ENCODE data around the gene HNRNPH3. TPM values are rescaled to one million over a fixed set of nuclear protein-coding genes. Genes with fewer than 3 reads are reported as not detected.

HNRNPH3 gene
- total RNA-seq (2022; extraction: Qiagen RNA extraction): 166 to 288 TPM (median 182 TPM) in 5 replicates

GRCh38 chr10:68331455-68332258 lies at the start of gene HNRNPH3:
Gene HNRNPH3, plus strand, starts transcription at chr10:68332064. Its CDS starts 5,158 bp downstream, at chr10:68337222.

GRCh38 chr10:68332259-68333057 lies 594 bp downstream of the HNRNPH3 start, which contains the start of gene PBLD:
Gene PBLD, minus strand, starts transcription at chr10:68332928. Its CDS starts 26,084 bp downstream, at chr10:68306844.

Other genes starting within 250 kb of the HNRNPH3 start
- 2.2 to 2.9 TPM (median 2.6 TPM) in 5 replicates for gene MYPN, start 222.6 kb upstream of the HNRNPH3 start, total RNA-seq (2022; extraction: Qiagen RNA extraction)
- gene ATOH7, start 100.0 kb upstream of the HNRNPH3 start, total RNA-seq (2022; extraction: Qiagen RNA extraction): 0.10 to 0.27 TPM (median 0.22 TPM) in 5 replicates
- 2.6 to 4.0 TPM (median 3.3 TPM) in 5 replicates for gene PBLD, start 864 bp downstream of the HNRNPH3 start, total RNA-seq (2022; extraction: Qiagen RNA extraction)
- gene RUFY2, start 75.2 kb downstream of the HNRNPH3 start, total RNA-seq (2022; extraction: Qiagen RNA extraction): 7.1 to 10.0 TPM (median 8.7 TPM) in 5 replicates
- gene DNA2, start 139.9 kb downstream of the HNRNPH3 start, total RNA-seq (2022; extraction: Qiagen RNA extraction): 7.7 to 12.0 TPM (median 9.7 TPM) in 5 replicates
- 16.2 to 19.5 TPM (median 19.4 TPM) in 5 replicates for gene SLC25A16, start 195.5 kb downstream of the HNRNPH3 start, total RNA-seq (2022; extraction: Qiagen RNA extraction)
- 0.43 to 0.90 TPM (median 0.55 TPM) in 5 replicates for gene TET1, start 228.3 kb downstream of the HNRNPH3 start, total RNA-seq (2022; extraction: Qiagen RNA extraction)